GM12891 (cell line): ENCODE results near the gene RETN.

Experiments used
- POLR2A ChIP-seq: IDR thresholded peaks from 2 replicates; pipeline ENCODE4 v1.6.1; 2011; ENCODE audit warnings: low read depth, low read length, control low read depth
- POLR2AphosphoS5 ChIP-seq: IDR thresholded peaks from 2 replicates; pipeline ENCODE4 v1.6.1; 2011; ENCODE audit warnings: low read depth, low read length, control low read depth
- SPI1 ChIP-seq: IDR thresholded peaks from 2 replicates; pipeline ENCODE4 v1.6.1; 2011; ENCODE audit warnings: low read depth, low read length, control low read depth
- TAF1 ChIP-seq: IDR thresholded peaks from 2 replicates; pipeline ENCODE4 v1.6.1; 2011; ENCODE audit warnings: low read depth, low read length, control low read depth

DNA sequence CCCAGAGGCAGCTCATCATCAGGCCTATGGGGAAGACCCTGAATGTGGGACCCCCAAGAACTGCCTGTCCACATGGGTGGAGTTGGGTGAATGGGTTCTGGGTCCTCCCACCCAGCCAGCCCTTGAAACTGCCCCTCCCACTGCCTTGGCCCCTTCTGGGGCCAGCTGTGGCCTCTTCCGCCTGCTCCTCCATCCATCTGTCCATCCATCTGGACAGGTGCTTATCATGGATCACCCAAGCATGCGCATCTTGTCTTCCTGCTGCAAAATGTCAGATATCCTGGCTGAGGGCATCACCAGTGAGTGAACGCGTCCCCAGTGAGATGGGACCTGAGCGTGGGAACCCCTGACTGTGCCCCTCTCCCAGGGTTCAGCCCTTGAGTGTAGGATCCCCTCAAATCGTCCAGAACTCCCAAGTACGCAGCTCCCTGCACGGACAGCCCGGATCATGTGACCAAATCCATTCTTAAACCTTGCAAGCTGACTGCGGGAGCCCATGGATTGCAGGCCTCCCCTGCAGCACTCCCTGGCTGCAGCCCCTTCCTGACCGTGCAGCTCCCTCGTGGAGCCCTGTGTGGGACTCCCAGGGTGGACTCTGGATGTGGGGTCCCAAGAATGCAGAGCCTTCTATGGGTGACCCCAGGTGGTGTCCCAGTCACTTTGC is 29.9 kb upstream of the RETN start:
- no peak for TF ChIP-seq POLR2A
- no peak for TF ChIP-seq SPI1
- no peak for TF ChIP-seq POLR2AphosphoS5
- no peak for TF ChIP-seq TAF1
